H1 (cell line): ENCODE measurements around the gene PDZRN3.

ENCODE experiments used
- ATF2 ChIP-seq: IDR thresholded peaks from 2 replicates; pipeline ENCODE4 v1.6.1; 2012; ENCODE audit warnings: low read length, inconsistent platforms
- CEBPB ChIP-seq: IDR thresholded peaks from 2 replicates; pipeline ENCODE4 v1.6.1; 2012; ENCODE audit warnings: low read depth, low read length
- CREB1 ChIP-seq: IDR thresholded peaks from 2 replicates; pipeline ENCODE4 v1.6.1; 2012; ENCODE audit warnings: inconsistent platforms
- CTCF ChIP-seq, 3 experiments: IDR thresholded peaks; 1 replicate in 2 of 3; 2 replicates in 1 of 3; pipeline versions ENCODE4 v1.5.1 to v1.6.1; 2011; ENCODE audit warnings: low read length in 3 of 3, mild to moderate bottlenecking in 3 of 3, inconsistent platforms in 2 of 3, low read depth in 1 of 3, moderate library complexity in 1 of 3; ENCODE audit not compliant: insufficient read depth in 1 of 3; ENCODE audit errors: control extremely low read depth in 1 of 3
- EP300 ChIP-seq, 2 experiments: IDR thresholded peaks; 1 replicate in 1 of 2; 2 replicates in 1 of 2; pipeline ENCODE4 v1.6.1; 2011 to 2012; ENCODE audit warnings: low read depth in 2 of 2, low read length in 2 of 2, mild to moderate bottlenecking in 2 of 2, borderline replicate concordance in 1 of 2, inconsistent platforms in 1 of 2, moderate library complexity in 1 of 2
- EZH2 ChIP-seq: fragments of 200-600 bp; sonication (generic); IDR thresholded peaks from 2 replicates; pipeline ENCODE4 v1.7.1; 2012; ENCODE audit warnings: low read depth, mild to moderate bottlenecking, moderate library complexity, low read length, inconsistent platforms; ENCODE audit not compliant: severe bottlenecking
- FOSL1 ChIP-seq: IDR thresholded peaks from 2 replicates; pipeline ENCODE4 v1.6.1; 2011; ENCODE audit warnings: mild to moderate bottlenecking, low read depth, low read length, moderate library complexity; ENCODE audit not compliant: insufficient read depth
- JUN ChIP-seq: IDR thresholded peaks from 2 replicates; pipeline ENCODE4 v1.6.1; 2011; ENCODE audit warnings: low read depth, mild to moderate bottlenecking, improper control_type of control experiment, low read length
- MAFK ChIP-seq: IDR thresholded peaks from 2 replicates; pipeline ENCODE4 v1.6.1; 2012; ENCODE audit warnings: low read depth, mild to moderate bottlenecking, improper control_type of control experiment, low read length
- POLR2A ChIP-seq, 2 experiments: IDR thresholded peaks; 1 replicate in 1 of 2; 2 replicates in 1 of 2; pipeline ENCODE4 v1.6.1; 2011; ENCODE audit warnings: low read depth in 2 of 2, low read length in 2 of 2, mild to moderate bottlenecking in 2 of 2; ENCODE audit errors: control extremely low read depth in 1 of 2
- RFX5 ChIP-seq: IDR thresholded peaks from 2 replicates; pipeline ENCODE4 v1.6.1; 2011; ENCODE audit warnings: low read depth, low read length, improper control_type of control experiment, borderline replicate concordance
- USF2 ChIP-seq: IDR thresholded peaks from 2 replicates; pipeline ENCODE4 v1.6.1; 2011; ENCODE audit warnings: low read length, improper control_type of control experiment
- ZNF274 ChIP-seq: IDR thresholded peaks from 2 replicates; pipeline ENCODE4 v1.7.0; 2012; ENCODE audit warnings: low read length, borderline replicate concordance; ENCODE audit errors: extremely low read depth

GRCh38 chr3:73536952-73537351 lies 87.8 kb downstream of the PDZRN3 start:
- no peak for TF ChIP-seq MAFK
- no peak for TF ChIP-seq CEBPB
- TF ChIP-seq POLR2A (IDR thresholded peaks at IDR 0.05; ENCODE audit: control extremely low read depth in 1 of 2, low read depth in 2 of 2, low read length in 2 of 2) = no peak
- no peak for TF ChIP-seq CTCF (IDR thresholded peaks at IDR 0.05; ENCODE audit: control extremely low read depth in 1 of 3, insufficient read depth in 1 of 3, low read depth in 1 of 3, low read length in 3 of 3)
- no peak for TF ChIP-seq EP300 (IDR thresholded peaks at IDR 0.05; ENCODE audit: borderline replicate concordance in 1 of 2, low read depth in 2 of 2, low read length in 2 of 2)
- no peak for TF ChIP-seq CREB1
- TF ChIP-seq ATF2 = no peak
- TF ChIP-seq USF2 = no peak
- no peak for TF ChIP-seq RFX5
- no peak for TF ChIP-seq JUN
- TF ChIP-seq ZNF274 = no peak
- no peak for TF ChIP-seq EZH2
- TF ChIP-seq FOSL1 = no peak
